Activated naive CD4-positive, alpha-beta T cell treated with Interleukin-2 at 50 U/mL for 16 hours (primary cell): ENCODE measurements around the gene NGDN.

Source experiments
- DNase-seq: peaks from one replicate; pipeline ENCODE4 v3.0.0-alpha.2; 2020

The NGDN gene

DNA sequence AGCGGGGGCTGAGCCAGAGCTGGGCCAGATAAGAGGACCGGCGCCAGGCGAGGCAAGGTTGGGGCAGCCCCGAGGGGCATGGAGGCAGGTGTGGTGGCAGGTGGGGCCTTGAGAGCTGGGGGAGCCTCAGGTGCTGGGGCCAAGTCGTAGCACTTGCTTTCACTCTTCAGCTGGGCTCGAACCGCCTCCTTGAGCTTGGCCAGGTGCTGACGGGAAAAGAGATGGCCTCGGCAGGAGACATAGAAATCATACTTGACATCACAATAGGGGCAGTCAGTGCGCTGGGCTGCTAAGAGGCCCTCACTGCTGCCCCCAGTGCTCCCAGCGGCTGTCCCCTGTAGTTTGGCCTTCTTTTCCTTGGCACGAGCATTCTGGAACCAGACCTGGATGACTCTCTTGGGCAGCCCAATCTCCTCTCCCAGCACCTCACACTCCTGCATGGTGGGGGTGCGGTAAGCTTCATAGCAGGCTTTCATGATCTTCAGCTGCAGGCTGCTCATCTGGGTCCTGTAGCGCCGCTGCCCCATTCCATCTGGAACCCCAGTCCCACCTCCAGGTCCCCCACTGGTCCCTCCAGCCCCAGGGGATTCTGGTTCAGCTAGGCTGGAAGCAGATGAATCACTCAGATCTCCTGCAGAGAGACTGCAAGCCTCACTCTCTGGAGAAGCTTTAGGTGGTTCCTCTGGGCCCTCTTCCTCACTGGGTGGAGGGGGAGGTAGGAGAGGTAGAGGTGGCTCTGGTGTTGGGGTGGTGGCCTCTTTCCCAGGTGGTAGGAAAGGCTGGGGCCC is 53.9 kb downstream of the NGDN start:
- no peak for DNase-seq

DNA sequence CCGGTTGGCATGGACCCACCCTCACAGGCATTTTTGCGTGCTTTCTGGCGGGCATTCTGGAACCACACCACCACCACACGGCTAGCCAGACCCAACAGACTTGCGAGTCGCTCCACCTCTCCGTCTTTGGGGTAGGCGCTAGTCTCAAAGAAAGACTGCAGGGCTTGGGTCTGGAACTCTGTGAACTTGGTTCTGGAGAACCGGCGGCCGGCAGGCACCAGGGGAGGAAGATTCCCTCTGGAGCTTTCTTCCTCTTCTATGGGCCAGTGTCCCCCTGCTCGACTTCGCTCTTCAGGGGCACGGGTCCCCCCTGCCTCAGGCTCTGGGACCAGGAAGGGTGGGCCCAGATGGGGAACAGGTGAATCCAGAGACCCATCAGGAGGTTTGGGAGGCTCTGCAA is 55.5 kb downstream of the NGDN start:
- DNase-seq, result no peak

DNA sequence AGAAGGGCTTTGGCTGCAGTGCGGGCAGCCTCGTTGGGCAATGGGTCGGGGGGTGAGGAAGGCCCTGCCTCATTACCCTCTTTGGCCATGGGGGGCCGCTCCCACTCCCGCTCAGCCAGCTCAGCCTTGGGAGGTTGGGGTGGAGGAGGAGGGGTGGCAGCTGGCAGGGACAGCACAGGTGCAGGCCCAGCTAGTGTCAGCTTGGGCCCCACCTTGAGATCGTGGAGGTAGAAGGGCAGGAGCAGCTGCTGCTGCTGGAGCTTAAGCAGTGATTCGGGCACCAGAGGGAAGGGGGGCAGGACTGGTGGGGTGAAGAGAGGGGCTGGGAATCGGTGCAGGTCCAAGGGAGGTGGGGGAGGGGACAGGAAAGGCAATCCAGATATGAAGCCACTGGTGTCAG is 56.1 kb downstream of the NGDN start:
- DNase-seq, result no peak
